ENCODE data around the gene INHBB.

DNA sequence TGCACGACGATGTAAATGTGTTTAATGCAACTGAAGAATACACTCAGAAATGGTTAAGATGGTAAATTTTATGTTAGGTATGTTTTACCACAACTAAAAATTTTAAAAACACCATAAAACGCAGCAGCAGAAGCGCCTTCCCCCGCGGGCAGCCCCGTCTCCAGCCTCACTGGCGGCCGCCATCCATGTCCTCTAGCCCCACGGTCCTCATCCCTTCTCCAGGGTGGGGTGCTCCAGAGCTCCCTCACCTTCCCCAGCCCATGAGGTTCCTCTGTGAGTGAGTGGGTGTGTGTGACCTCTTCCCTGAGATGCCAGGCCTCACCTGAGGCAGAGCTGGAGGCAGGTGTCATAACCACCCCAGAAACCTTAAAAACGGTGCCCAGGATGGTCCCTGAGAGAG is 17.0 kb downstream of the INHBB start:
- TF ChIP-seq, protein P1, sequence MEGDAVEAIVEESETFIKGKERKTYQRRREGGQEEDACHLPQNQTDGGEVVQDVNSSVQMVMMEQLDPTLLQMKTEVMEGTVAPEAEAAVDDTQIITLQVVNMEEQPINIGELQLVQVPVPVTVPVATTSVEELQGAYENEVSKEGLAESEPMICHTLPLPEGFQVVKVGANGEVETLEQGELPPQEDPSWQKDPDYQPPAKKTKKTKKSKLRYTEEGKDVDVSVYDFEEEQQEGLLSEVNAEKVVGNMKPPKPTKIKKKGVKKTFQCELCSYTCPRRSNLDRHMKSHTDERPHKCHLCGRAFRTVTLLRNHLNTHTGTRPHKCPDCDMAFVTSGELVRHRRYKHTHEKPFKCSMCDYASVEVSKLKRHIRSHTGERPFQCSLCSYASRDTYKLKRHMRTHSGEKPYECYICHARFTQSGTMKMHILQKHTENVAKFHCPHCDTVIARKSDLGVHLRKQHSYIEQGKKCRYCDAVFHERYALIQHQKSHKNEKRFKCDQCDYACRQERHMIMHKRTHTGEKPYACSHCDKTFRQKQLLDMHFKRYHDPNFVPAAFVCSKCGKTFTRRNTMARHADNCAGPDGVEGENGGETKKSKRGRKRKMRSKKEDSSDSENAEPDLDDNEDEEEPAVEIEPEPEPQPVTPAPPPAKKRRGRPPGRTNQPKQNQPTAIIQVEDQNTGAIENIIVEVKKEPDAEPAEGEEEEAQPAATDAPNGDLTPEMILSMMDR (IDR thresholded peaks at IDR 0.05): no peak
- TF ChIP-seq EP300 (IDR thresholded peaks at IDR 0.05): no peak
- no peak for TF ChIP-seq POLR2A (IDR thresholded peaks at IDR 0.05)
